IPS-18c (cell line): Measurements from ENCODE around the gene CPNE6.
"Not testable (repeated sequence)": the region's sequence is repeated elsewhere in the genome, so short reads cannot be mapped to it uniquely, and the experiment has no call there.

Experiments used
- H3K4me3 ChIP-seq: 2 replicates; pipeline ENCODE4 v1.7.0; 2013; ENCODE audit warnings: low read depth, mild to moderate bottlenecking, low read length, moderate library complexity; ENCODE audit not compliant: insufficient read depth
- H3K9me3 ChIP-seq: one replicate; pipeline ENCODE4 v1.6.1; 2013; ENCODE audit warnings: mild to moderate bottlenecking, low read length, moderate library complexity; ENCODE audit not compliant: control insufficient read depth, insufficient read depth

CPNE6 gene

GRCh38 chr14:24071144-24071697 lies at the start of gene CPNE6:
Gene CPNE6, plus strand, starts transcription at chr14:24071562. Its CDS starts 1,375 bp downstream, at chr14:24072937.
- H3K4me3 ChIP-seq: no peak within 1 kb of the TSS
- H3K9me3 ChIP-seq: no peaks in the 10 kb centered on the region

DNA sequence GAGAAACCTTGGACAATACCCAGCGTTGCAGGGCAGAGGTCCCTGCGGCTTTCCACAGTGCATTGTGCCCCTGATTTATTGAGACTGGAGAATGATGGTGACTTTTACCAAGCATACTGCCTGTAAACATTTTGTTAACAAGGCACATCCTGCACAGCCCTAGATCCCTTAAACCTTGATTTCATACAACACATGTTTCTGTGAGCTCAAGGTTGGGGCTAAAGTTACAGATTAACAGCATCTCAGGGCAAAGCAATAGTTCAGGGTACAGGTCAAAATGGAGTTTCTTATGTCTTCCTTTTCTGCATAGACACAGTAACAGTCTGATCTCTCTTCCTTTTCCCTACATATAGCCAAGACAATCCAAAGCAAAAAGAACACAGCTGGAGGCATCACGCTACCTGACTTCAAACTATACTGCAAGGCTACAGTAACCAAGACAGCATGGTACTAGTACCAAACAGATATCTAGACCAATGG lies 46.4 kb upstream of the CPNE6 start:
- H3K4me3 ChIP-seq, H3K9me3 ChIP-seq: not testable (repeated sequence)

GRCh38 chr14:24029687-24030086 lies 41.7 kb upstream of the CPNE6 start:
- not testable (repeated sequence) for H3K4me3 ChIP-seq, H3K9me3 ChIP-seq

DNA sequence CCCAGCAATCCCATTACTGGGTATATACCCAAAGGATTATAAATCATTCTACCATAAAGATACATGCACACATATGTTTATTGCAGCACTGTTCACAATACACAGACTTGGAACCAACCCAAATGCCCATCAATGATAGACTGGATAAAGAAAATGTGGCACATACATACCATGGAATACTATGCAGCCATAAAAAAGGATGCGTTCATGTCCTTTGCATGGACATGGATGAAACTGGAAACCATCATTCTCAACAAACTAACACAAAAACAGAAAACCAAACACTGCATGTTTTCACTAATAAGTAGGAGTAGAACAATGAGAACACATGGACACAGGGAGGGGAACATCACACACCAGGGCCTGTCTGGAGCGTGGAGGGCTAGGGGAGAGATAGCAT lies 40.0 kb upstream of the CPNE6 start:
- H3K4me3 ChIP-seq, H3K9me3 ChIP-seq: not testable (repeated sequence)

DNA sequence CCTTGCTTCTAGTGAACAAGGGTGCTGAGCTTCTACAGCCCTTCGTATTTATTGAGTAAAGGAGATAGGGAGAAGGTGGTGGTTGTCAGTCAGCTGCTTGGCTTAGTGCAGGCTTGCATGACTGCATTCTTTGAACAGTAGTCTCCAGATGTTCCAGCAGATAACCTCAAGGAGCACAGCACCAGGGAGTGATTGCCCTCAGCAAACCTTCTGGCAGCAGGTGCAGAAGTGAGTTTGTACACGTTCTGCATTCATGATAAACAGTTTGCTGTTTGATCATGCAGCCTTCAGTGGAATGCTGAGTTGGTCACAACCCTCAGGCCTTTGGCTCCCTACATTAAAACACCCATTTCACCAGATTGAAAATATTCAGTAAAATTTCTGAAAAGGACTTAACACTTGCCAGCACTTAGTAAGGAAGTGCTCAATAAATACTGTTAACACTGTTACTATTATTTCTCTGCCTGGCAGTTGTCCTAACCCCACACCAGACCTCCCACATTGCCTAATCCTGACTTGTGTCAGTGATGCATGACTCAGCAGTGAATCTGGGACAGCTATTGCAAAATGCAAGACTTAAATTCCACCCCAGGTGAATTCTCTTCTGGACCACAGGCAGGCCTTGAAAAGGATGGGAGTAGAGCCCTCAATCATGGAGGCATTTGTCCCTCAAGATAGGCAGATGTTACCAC lies 38.5 kb upstream of the CPNE6 start:
- peaks cover 2% of the 10 kb centered on the region for H3K9me3 ChIP-seq

GRCh38 chr14:24035769-24036168 lies 35.6 kb upstream of the CPNE6 start:
- peak overlapping the region; percentile 77; the same call in 1 of the 2 replicates for H3K4me3 ChIP-seq

More for the DNA sequence above, 38.5 kb upstream of the CPNE6 start:
- H3K4me3 ChIP-seq: no peak overlapping the region

DNA sequence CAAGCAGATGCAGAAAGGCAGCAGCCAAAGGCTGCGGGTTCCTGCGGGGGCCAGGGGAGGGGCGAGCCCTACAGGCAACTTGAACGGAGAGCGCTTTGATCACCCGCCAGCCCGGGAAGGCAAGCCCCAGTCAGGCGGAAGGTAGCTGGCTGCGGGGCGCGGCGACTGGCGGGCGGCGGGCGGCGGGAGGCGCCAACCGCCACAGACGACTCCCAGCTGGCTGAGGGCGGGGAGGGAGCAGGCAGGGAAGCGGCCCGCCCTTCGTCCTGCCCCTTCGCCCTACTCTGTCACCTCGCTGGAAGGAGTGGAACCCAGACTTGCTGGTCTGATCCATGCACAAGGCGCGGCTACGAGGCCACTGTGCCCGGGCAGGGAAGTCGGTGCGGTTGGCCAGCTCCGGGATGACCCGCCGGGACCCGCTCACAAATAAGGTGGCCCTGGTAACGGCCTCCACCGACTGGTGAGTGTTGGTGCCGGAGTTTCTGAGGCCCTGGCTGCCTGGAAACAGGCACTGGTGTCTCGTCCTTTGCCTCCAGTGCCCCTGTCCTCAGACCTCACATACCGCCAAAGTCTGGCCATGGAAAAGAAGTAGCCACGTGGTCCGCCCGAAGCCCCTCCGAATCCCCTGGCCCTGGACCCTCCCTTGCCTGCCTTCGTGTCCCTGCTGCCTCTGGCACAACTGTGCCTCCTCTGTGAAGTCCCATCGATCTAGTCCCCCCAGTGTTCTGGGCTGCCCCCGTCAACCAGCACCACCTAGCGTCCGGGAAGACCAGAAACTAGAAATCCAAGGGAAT lies 35.0 kb upstream of the CPNE6 start:
- Histone ChIP-seq H3K9me3 (peaks cover 2% of the 10 kb centered on the region), H3K4me3 (peak overlapping the region; percentile 77)

More at GRCh38 chr14:24035769-24036168, 35.6 kb upstream of the CPNE6 start:
- H3K9me3 ChIP-seq: not testable (repeated sequence)

- H3K9me3 ChIP-seq, H3K4me3 ChIP-seq: not testable (repeated sequence)
Measured at GRCh38 chr14:24036963-24037657, 34.3 kb upstream of the CPNE6 start.

- no peak overlapping the region for H3K4me3 ChIP-seq
- H3K9me3 ChIP-seq: peaks cover 2% of the 10 kb centered on the region
Measured at GRCh38 chr14:24037658-24038037, 33.7 kb upstream of the CPNE6 start.

DNA sequence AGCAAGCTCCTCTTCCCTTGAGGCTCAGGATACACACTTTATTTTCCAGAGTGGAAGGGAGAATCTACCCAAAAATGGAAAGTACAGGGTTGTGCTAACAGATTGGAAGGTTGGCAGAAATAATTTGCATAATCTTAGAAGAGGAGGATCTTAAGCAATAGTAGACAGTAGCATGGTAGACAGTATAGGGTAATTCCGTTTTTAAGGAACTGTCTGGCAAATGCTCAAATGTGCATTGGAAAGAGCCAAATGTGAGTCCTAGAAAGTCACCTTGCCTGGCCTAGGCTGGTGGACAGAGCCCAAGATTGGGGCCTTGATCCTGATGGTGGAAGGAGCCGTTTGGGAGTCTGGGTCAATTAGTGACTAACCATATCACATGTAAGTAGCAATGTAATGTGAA lies 32.7 kb upstream of the CPNE6 start:
- no peak overlapping the region for H3K4me3 ChIP-seq
- no peaks in the 10 kb centered on the region for H3K9me3 ChIP-seq

DNA sequence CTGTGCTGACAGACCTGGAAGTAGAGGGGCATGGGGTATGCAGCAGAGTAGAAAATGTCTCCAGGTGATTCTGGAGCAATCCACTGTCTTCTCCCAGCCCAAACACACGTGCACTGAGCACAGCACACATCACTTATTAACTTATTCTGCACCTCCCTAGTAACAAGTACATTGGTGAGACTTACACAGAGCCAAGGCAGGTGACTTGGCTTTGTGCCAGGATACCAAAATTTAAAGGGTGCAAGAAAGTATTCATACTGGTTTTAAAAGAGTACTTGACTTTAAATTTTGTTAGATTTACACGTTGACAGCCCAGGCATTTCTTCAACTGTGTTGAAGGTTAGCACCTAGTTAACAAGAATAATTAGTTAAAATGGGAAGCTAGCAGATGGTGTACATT lies 30.7 kb upstream of the CPNE6 start:
- H3K4me3 ChIP-seq: no peak overlapping the region
- no peaks in the 10 kb centered on the region for H3K9me3 ChIP-seq

GRCh38 chr14:24042746-24043145 lies 28.6 kb upstream of the CPNE6 start:
- Histone ChIP-seq H3K9me3 (no peaks in the 10 kb centered on the region), H3K4me3 (no peak overlapping the region)

DNA sequence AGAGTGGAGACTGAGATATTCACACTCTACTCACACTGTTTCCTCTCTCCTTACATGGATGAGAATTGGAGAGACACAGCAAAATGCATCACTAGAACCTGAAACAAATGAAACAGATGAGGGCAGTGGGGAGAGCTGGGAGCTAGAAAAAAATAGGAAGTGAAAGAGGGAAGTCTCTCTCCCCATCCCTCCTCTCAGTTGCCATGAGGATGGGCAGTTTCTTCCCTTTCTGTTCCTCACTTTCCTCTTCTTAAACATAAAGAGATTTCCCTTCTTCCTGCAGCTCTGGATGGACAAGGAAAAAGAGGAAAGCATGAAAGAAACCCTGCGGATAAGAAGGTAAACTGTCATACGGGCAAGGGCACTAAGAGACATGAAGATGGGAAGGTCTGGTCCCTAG lies 22.4 kb upstream of the CPNE6 start:
- H3K9me3 ChIP-seq: not testable (repeated sequence)

GRCh38 chr14:24050753-24051152 lies 20.6 kb upstream of the CPNE6 start:
- H3K4me3 ChIP-seq, H3K9me3 ChIP-seq: not testable (repeated sequence)

More for the DNA sequence above, 22.4 kb upstream of the CPNE6 start:
- H3K4me3 ChIP-seq: not testable (repeated sequence)

- H3K4me3 ChIP-seq: peak overlapping the region; percentile 83
- no peaks in the 10 kb centered on the region for H3K9me3 ChIP-seq
Measured at GRCh38 chr14:24051176-24051788, 20.1 kb upstream of the CPNE6 start.

GRCh38 chr14:24051789-24052655 lies 19.3 kb upstream of the CPNE6 start, which contains the start of gene CARMIL3:
Gene CARMIL3, plus strand, starts transcription at chr14:24052009. Its CDS starts 145 bp downstream, at chr14:24052154.
- peak within 1 kb of the TSS; percentile 83 for H3K4me3 ChIP-seq
- no peaks in the 10 kb centered on the region for H3K9me3 ChIP-seq
